ENCODE measurements around the gene DNLZ.

DNA sequence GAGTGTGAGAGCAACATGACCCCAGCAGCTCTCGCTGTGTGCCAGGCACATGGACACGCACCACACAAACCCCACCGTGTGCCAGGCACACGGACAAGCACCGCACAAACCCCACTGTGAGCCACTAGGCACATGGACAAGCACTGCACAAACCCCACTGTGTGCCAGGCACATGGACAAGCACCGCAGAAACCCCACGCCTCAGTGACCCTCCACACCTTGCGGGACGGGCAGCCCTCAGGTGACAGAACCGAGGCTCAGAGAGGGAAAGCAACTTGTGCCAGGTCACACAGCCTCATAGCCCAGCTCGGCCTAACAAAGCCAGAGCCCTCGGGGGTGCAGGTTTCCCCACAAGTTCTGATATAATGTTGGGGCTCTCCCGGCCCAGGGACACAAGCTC, 38.2 kb downstream of the DNLZ start:
- TF ChIP-seq MEF2A (IDR thresholded peaks at IDR 0.05; ENCODE audit: insufficient read depth, low read depth, low read length) (no peak), NRF1 (conservative IDR thresholded peaks at IDR 0.05; ENCODE audit: low read depth, low read length) (no peak), EP300 (IDR thresholded peaks at IDR 0.05; ENCODE audit: borderline replicate concordance in 1 of 2, control insufficient read depth in 1 of 2, low read depth in 2 of 2, low read length in 2 of 2) (no peak), LARP7 (IDR thresholded peaks at IDR 0.05) (no peak), POLR2AphosphoS5 (IDR thresholded peaks at IDR 0.05; ENCODE audit: low read length) (no peak), CREM (IDR thresholded peaks at IDR 0.05; ENCODE audit: low read depth) (no peak), CBX5 (IDR thresholded peaks at IDR 0.05; ENCODE audit: low read depth) (no peak), EGR1 (IDR thresholded peaks at IDR 0.05; ENCODE audit: borderline replicate concordance in 1 of 2, low read depth in 2 of 2, low read length in 2 of 2) (no peak)
- TF ChIP-seq, protein P1, sequence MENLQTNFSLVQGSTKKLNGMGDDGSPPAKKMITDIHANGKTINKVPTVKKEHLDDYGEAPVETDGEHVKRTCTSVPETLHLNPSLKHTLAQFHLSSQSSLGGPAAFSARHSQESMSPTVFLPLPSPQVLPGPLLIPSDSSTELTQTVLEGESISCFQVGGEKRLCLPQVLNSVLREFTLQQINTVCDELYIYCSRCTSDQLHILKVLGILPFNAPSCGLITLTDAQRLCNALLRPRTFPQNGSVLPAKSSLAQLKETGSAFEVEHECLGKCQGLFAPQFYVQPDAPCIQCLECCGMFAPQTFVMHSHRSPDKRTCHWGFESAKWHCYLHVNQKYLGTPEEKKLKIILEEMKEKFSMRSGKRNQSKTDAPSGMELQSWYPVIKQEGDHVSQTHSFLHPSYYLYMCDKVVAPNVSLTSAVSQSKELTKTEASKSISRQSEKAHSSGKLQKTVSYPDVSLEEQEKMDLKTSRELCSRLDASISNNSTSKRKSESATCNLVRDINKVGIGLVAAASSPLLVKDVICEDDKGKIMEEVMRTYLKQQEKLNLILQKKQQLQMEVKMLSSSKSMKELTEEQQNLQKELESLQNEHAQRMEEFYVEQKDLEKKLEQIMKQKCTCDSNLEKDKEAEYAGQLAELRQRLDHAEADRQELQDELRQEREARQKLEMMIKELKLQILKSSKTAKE (IDR thresholded peaks at IDR 0.05; ENCODE audit: low read depth, poor library complexity, severe bottlenecking), result no peak
- TF ChIP-seq, protein P2, sequence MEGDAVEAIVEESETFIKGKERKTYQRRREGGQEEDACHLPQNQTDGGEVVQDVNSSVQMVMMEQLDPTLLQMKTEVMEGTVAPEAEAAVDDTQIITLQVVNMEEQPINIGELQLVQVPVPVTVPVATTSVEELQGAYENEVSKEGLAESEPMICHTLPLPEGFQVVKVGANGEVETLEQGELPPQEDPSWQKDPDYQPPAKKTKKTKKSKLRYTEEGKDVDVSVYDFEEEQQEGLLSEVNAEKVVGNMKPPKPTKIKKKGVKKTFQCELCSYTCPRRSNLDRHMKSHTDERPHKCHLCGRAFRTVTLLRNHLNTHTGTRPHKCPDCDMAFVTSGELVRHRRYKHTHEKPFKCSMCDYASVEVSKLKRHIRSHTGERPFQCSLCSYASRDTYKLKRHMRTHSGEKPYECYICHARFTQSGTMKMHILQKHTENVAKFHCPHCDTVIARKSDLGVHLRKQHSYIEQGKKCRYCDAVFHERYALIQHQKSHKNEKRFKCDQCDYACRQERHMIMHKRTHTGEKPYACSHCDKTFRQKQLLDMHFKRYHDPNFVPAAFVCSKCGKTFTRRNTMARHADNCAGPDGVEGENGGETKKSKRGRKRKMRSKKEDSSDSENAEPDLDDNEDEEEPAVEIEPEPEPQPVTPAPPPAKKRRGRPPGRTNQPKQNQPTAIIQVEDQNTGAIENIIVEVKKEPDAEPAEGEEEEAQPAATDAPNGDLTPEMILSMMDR (IDR thresholded peaks at IDR 0.05 in 2 of 3, conservative IDR thresholded peaks at IDR 0.05 in 1 of 3; ENCODE audit: control insufficient read depth in 2 of 3, extremely low read depth in 1 of 3, insufficient read depth in 1 of 3, low read depth in 3 of 3, low read length in 3 of 3), result no peak
- TF ChIP-seq, protein P3, sequence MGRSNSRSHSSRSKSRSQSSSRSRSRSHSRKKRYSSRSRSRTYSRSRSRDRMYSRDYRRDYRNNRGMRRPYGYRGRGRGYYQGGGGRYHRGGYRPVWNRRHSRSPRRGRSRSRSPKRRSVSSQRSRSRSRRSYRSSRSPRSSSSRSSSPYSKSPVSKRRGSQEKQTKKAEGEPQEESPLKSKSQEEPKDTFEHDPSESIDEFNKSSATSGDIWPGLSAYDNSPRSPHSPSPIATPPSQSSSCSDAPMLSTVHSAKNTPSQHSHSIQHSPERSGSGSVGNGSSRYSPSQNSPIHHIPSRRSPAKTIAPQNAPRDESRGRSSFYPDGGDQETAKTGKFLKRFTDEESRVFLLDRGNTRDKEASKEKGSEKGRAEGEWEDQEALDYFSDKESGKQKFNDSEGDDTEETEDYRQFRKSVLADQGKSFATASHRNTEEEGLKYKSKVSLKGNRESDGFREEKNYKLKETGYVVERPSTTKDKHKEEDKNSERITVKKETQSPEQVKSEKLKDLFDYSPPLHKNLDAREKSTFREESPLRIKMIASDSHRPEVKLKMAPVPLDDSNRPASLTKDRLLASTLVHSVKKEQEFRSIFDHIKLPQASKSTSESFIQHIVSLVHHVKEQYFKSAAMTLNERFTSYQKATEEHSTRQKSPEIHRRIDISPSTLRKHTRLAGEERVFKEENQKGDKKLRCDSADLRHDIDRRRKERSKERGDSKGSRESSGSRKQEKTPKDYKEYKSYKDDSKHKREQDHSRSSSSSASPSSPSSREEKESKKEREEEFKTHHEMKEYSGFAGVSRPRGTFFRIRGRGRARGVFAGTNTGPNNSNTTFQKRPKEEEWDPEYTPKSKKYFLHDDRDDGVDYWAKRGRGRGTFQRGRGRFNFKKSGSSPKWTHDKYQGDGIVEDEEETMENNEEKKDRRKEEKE (IDR thresholded peaks at IDR 0.05), result no peak

Data from GM12878 (cell line).